Vagina (tissue), 2 donors: ENCODE measurements around the gene SLC5A6. TPM values are rescaled to one million over a fixed set of nuclear protein-coding genes. Genes with fewer than 3 reads are reported as not detected.
"Not testable (repeated sequence)": the region's sequence is repeated elsewhere in the genome, so short reads cannot be mapped to it uniquely, and the experiment has no call there.

Experiments
- DNase-seq, 2 donors: peaks; one replicate each; pipeline ENCODE4 v3.0.0-alpha.2; 2017; ENCODE audit errors: extremely low spot score in 2 of 2
- H3K27ac ChIP-seq: fragments of 200-600 bp; sonication (generic); one replicate; pipeline ENCODE4 v1.5.1; 2019
- H3K27me3 ChIP-seq: fragments of 200-600 bp; sonication (generic); one replicate; pipeline ENCODE4 v1.5.1; 2019
- H3K36me3 ChIP-seq, 2 donors: fragments of 200-600 bp; sonication (generic); one replicate each; pipeline ENCODE4 v1.5.1; 2017 to 2019
- H3K4me1 ChIP-seq: fragments of 200-600 bp; sonication (generic); one replicate; pipeline ENCODE4 v1.5.1; 2019
- H3K4me3 ChIP-seq, 2 donors: fragments of 200-600 bp; sonication (generic); 1 replicate in 1 of 2; 2 replicates in 1 of 2; pipeline ENCODE4 v1.5.1; 2016 to 2019
- H3K9me3 ChIP-seq: fragments of 200-600 bp; sonication (generic); one replicate; pipeline ENCODE4 v1.5.1; 2019
- POLR2A ChIP-seq, 2 donors: fragments of 450-650 bp; IDR thresholded peaks; one replicate each; pipeline ENCODE4 v1.6.1; 2017; ENCODE audit warnings: antibody characterized with exemption in 2 of 2, mild to moderate bottlenecking in 2 of 2, moderate library complexity in 2 of 2
- POLR2AphosphoS5 ChIP-seq, 2 donors: sonication (generic); formaldehyde crosslinking; IDR thresholded peaks; one replicate each; pipeline ENCODE4 v1.9.0; 2017; ENCODE audit warnings: antibody characterized with exemption in 2 of 2, mild to moderate bottlenecking in 2 of 2, low read depth in 1 of 2; ENCODE audit not compliant: insufficient read depth in 1 of 2
- intact Hi-C: fragments of 100-400 bp; cut with DNase I; formaldehyde crosslinking; loops from one replicate; pipeline ENCODE4 v1.15.1; 2023
- total RNA-seq: library from RNA; depleted of rRNA; stranded (reverse); fragments of >200 nt; gene quantifications from one replicate; pipeline ENCODE4 v1.2.3, GENCODE V29; 2016
- TF ChIP-seq, protein P1 (sequence below), 3 experiments: fragments of 450-650 bp in 2 of 3; fragments of 200-600 bp in 1 of 3; sonication (generic) in 1 of 3; IDR thresholded peaks; one replicate each; pipeline ENCODE4 v1.5.1; 2017 to 2019; ENCODE audit warnings: antibody characterized with exemption in 3 of 3, mild to moderate bottlenecking in 2 of 3, moderate library complexity in 2 of 3

Gene SLC5A6
- total RNA-seq, 1 donor from 2014 or later = 37.3 TPM

DNA sequence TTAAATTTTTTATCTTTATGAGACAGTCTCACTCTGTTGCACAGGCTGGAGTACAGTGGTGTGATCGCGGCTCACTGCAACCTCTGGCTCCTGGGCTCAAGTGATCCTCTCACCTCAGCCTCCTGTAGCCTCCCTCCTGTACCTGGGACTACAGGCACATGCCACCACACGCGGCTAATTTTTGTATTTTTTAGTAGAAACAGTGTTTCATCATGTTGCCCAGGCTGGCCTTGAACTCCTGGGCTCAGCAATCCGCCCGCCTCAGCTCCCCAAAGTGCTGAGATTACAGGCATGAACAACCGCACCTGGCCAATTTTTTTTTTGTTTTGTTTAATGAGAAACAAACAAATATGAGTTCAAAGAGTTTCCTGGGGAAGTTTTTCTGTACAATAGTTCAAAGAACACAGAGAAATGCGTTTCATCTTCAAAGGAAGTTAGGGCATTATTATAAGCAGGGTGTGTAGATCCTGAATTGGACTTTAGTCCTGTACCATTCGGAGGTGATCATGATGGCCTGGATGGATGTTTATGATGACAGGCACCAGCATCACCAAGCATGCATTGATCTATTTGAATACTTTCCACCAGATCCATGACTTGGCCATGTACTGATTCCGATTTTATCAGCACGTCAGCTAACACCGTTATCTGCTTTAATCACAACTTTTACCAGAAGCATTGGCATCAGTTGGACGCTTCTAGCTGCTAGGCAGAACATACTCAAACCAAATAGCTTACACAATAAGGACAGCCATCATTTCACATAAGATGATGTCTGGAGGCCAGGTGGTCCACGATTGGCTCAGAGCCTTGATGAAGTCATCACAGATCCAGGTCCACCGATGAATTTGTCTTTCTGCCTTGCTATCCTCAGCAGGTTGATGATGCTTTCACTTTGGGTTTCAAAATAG lies 34.4 kb downstream of the SLC5A6 start:
- Histone ChIP-seq H3K4me3 (no peak overlapping the region), H3K9me3 (no peaks in the 10 kb centered on the region), H3K4me1 (no peaks in the 10 kb centered on the region), H3K36me3 (no peaks in the 10 kb centered on the region), H3K27me3 (no peaks in the 10 kb centered on the region), H3K27ac (no peak overlapping the region)
- TF ChIP-seq, protein P1, sequence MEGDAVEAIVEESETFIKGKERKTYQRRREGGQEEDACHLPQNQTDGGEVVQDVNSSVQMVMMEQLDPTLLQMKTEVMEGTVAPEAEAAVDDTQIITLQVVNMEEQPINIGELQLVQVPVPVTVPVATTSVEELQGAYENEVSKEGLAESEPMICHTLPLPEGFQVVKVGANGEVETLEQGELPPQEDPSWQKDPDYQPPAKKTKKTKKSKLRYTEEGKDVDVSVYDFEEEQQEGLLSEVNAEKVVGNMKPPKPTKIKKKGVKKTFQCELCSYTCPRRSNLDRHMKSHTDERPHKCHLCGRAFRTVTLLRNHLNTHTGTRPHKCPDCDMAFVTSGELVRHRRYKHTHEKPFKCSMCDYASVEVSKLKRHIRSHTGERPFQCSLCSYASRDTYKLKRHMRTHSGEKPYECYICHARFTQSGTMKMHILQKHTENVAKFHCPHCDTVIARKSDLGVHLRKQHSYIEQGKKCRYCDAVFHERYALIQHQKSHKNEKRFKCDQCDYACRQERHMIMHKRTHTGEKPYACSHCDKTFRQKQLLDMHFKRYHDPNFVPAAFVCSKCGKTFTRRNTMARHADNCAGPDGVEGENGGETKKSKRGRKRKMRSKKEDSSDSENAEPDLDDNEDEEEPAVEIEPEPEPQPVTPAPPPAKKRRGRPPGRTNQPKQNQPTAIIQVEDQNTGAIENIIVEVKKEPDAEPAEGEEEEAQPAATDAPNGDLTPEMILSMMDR (IDR thresholded peaks at IDR 0.05) = no peak
- TF ChIP-seq POLR2A (IDR thresholded peaks at IDR 0.05) = no peak
- TF ChIP-seq POLR2AphosphoS5 (IDR thresholded peaks at IDR 0.05; ENCODE audit: insufficient read depth in 1 of 2, low read depth in 1 of 2) = no peak
- intact Hi-C loops = no loop called here
- DNase-seq = no peak

GRCh38 chr2:27175781-27176180 lies 36.3 kb downstream of the SLC5A6 start:
- intact Hi-C loops = not testable (repeated sequence)

GRCh38 chr2:27175330-27175729 lies 36.7 kb downstream of the SLC5A6 start:
- intact Hi-C loops = no loop called here
- DNase-seq = no peak
- TF ChIP-seq, protein P1 (IDR thresholded peaks at IDR 0.05) = no peak
- TF ChIP-seq POLR2AphosphoS5 (IDR thresholded peaks at IDR 0.05; ENCODE audit: insufficient read depth in 1 of 2, low read depth in 1 of 2) (no peak), POLR2A (IDR thresholded peaks at IDR 0.05) (no peak)
- H3K36me3 ChIP-seq = no peaks in the 10 kb centered on the region
- no peaks in the 10 kb centered on the region for H3K27me3 ChIP-seq
- no peaks in the 10 kb centered on the region for H3K9me3 ChIP-seq
- no peak overlapping the region for H3K27ac ChIP-seq
- no peaks in the 10 kb centered on the region for H3K4me1 ChIP-seq
- H3K4me3 ChIP-seq = no peak overlapping the region

More at GRCh38 chr2:27175781-27176180, 36.3 kb downstream of the SLC5A6 start:
- H3K9me3 ChIP-seq, H3K4me3 ChIP-seq, DNase-seq, H3K27ac ChIP-seq, H3K4me1 ChIP-seq, H3K36me3 ChIP-seq, H3K27me3 ChIP-seq: not testable (repeated sequence)

DNA sequence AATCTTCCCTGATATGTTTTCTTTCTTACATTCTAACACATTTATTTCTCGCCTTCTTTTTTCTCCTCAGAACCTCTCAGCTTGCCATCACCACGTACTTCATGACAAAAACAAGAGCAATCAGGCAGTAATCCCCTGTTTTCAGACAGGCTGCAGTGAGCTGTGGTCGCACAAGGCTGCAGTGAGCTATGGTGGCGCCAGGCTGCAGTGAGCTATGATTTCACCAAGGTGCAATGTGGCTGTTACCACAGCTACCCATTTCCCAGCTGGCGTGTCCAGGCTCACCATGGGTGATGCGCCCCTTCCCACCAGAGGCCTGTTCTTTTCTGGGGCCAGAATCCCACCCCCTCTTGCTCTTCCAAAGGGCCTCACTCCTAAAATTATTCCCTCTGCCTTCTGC lies 37.4 kb downstream of the SLC5A6 start:
- DNase-seq = no peak
- Histone ChIP-seq H3K36me3 (no peaks in the 10 kb centered on the region), H3K27me3 (no peaks in the 10 kb centered on the region), H3K4me3 (no peak overlapping the region), H3K9me3 (no peaks in the 10 kb centered on the region), H3K27ac (no peak overlapping the region), H3K4me1 (no peaks in the 10 kb centered on the region)
- intact Hi-C loops = no loop called here
- no peak for TF ChIP-seq POLR2A (IDR thresholded peaks at IDR 0.05)
- TF ChIP-seq, protein P1 (IDR thresholded peaks at IDR 0.05) = no peak
- TF ChIP-seq POLR2AphosphoS5 (IDR thresholded peaks at IDR 0.05; ENCODE audit: insufficient read depth in 1 of 2, low read depth in 1 of 2) = no peak

DNA sequence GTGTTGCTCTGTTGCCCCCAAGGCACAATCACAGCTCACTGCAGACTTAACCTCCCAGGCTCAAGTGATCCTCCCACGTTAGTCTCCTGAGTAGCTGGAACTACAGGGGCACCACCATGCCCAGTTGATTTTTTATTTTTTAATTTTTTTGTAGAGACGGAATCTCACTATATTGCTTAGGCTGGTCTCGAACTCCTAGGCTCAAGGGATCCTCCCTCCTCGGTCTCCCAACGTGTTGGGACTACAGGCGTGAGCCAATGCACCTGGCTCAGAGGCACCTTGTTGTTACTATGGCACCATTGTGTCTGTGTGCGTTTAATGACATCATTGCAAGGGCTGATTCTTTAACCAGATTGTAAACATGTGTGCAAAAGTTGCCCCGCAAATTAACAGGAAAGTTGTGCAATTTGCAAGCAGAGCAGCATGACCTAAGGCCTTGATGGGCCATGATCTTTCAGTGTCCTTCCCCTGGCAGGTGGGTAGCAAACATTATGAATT lies 40.7 kb downstream of the SLC5A6 start:
- H3K27me3 ChIP-seq = no peaks in the 10 kb centered on the region
- TF ChIP-seq, protein P1 (IDR thresholded peaks at IDR 0.05) = no peak
- TF ChIP-seq POLR2A (IDR thresholded peaks at IDR 0.05) = no peak
- TF ChIP-seq POLR2AphosphoS5 (IDR thresholded peaks at IDR 0.05; ENCODE audit: insufficient read depth in 1 of 2, low read depth in 1 of 2) = no peak
- H3K27ac ChIP-seq = no peak overlapping the region
- no peaks in the 10 kb centered on the region for H3K4me1 ChIP-seq
- H3K36me3 ChIP-seq = no peaks in the 10 kb centered on the region
- H3K9me3 ChIP-seq = no peaks in the 10 kb centered on the region
- no peak for DNase-seq
- no peak overlapping the region for H3K4me3 ChIP-seq
- intact Hi-C loops = no loop called here
